ENCODE results near the gene EML2. TPM values are rescaled to one million over a fixed set of nuclear protein-coding genes. Genes with fewer than 3 reads are reported as not detected.
"Not testable (repeated sequence)": the region's sequence is repeated elsewhere in the genome, so short reads cannot be mapped to it uniquely, and the experiment has no call there.

Gene EML2
- total RNA-seq, 3 donors from 2014 or later: 59.9 to 119 (median 79.1) TPM

- Histone ChIP-seq H3K9me3 (no peaks in the 10 kb centered on the region), H3K4me1 (ENCODE audit: low read depth) (peaks cover 5% of the 10 kb centered on the region), H3K4me3 (no peak overlapping the region), H3K36me3 (ENCODE audit: low read depth) (peaks cover 3% of the 10 kb centered on the region)
- no peak for TF ChIP-seq CTCF (IDR thresholded peaks at IDR 0.05)
- ATAC-seq (peak; percentile 93), DNase-seq (peak; percentile 70 to 80 (median 72))
- intact Hi-C loops (cut with DNase I, micrococcal nuclease): no loop called here
Observed at GRCh38 chr19:45632468-45633196, 6.6 kb downstream of the EML2 start.

- peaks cover 3% of the 10 kb centered on the region for H3K36me3 ChIP-seq (ENCODE audit: low read depth)
- intact Hi-C loops (cut with DNase I, micrococcal nuclease): no loop called here
- ATAC-seq (peak; percentile 79), DNase-seq (no peak)
- no peak for TF ChIP-seq CTCF (IDR thresholded peaks at IDR 0.05)
- H3K4me3 ChIP-seq: no peak overlapping the region
- peaks cover 5% of the 10 kb centered on the region for H3K4me1 ChIP-seq (ENCODE audit: low read depth)
- H3K9me3 ChIP-seq: no peaks in the 10 kb centered on the region
Observed at GRCh38 chr19:45630463-45630862, 8.7 kb downstream of the EML2 start.

- no peak for TF ChIP-seq CTCF (IDR thresholded peaks at IDR 0.05)
- Histone ChIP-seq H3K36me3 (ENCODE audit: low read depth) (peaks cover 3% of the 10 kb centered on the region), H3K4me1 (ENCODE audit: low read depth) (peaks cover 5% of the 10 kb centered on the region), H3K4me3 (no peak overlapping the region), H3K9me3 (no peaks in the 10 kb centered on the region)
- ATAC-seq: no peak
- no peak for DNase-seq
- intact Hi-C loops (cut with DNase I, micrococcal nuclease): no loop called here
Observed at GRCh38 chr19:45629704-45630103, 9.5 kb downstream of the EML2 start.

GRCh38 chr19:45628219-45628618, 11.0 kb downstream of the EML2 start:
- H3K9me3 ChIP-seq; H3K4me1 ChIP-seq (ENCODE audit: low read depth); intact Hi-C loops (cut with DNase I, micrococcal nuclease); H3K36me3 ChIP-seq (ENCODE audit: low read depth); H3K4me3 ChIP-seq; ATAC-seq; DNase-seq: not testable (repeated sequence)

GRCh38 chr19:45623984-45624383, 15.2 kb downstream of the EML2 start:
- intact Hi-C loops (cut with DNase I, micrococcal nuclease): no loop called here
- H3K36me3 ChIP-seq (ENCODE audit: low read depth): peaks cover 3% of the 10 kb centered on the region
- H3K9me3 ChIP-seq: no peaks in the 10 kb centered on the region
- no peak for ATAC-seq
- no peak overlapping the region for H3K4me3 ChIP-seq
- no peak for TF ChIP-seq CTCF (IDR thresholded peaks at IDR 0.05)
- no peak for DNase-seq
- H3K4me1 ChIP-seq (ENCODE audit: low read depth): no peaks in the 10 kb centered on the region

GRCh38 chr19:45621976-45622503, 17.2 kb downstream of the EML2 start:
- H3K4me1 ChIP-seq (ENCODE audit: low read depth): no peaks in the 10 kb centered on the region
- ATAC-seq (no peak), DNase-seq (no peak)
- H3K36me3 ChIP-seq (ENCODE audit: low read depth): peaks cover 4% of the 10 kb centered on the region
- H3K4me3 ChIP-seq: no peak overlapping the region
- TF ChIP-seq CTCF (IDR thresholded peaks at IDR 0.05): no peak
- intact Hi-C loops (cut with DNase I, micrococcal nuclease): no loop called here
- H3K9me3 ChIP-seq: no peaks in the 10 kb centered on the region
